SU-DHL-6 (cell line): ENCODE results near the gene ACYP1.

Experiments used
- H2AFZ ChIP-seq: fragments of 200-600 bp; sonication (generic); 2 replicates; pipeline ENCODE4 v1.6.1; 2014; ENCODE audit warnings: low read depth, mild to moderate bottlenecking, moderate library complexity, mixed read lengths, antibody characterized with exemption, low read length; ENCODE audit not compliant: severe bottlenecking
- H3F3A ChIP-seq: fragments of 200-600 bp; shearing (Covaris generic); 2 replicates; pipeline ENCODE4 v1.6.0; 2016; ENCODE audit warnings: antibody characterized with exemption, mild to moderate bottlenecking; ENCODE audit not compliant: insufficient read depth
- H3K27ac ChIP-seq: fragments of 200-600 bp; sonication (generic); 2 replicates; pipeline ENCODE4 v1.5.1; 2016; ENCODE audit warnings: low read depth, mild to moderate bottlenecking, low read length, moderate library complexity, mixed read lengths
- H3K27me3 ChIP-seq: fragments of 200-600 bp; sonication (generic), shearing (Covaris generic); 2 replicates; pipeline ENCODE4 v1.6.0; 2014; ENCODE audit warnings: mild to moderate bottlenecking, low read length
- H3K36me3 ChIP-seq: fragments of 200-600 bp; sonication (generic); 2 replicates; pipeline ENCODE4 v1.6.1; 2014; ENCODE audit warnings: mild to moderate bottlenecking, low read length, mixed read lengths
- H3K4me2 ChIP-seq: fragments of 300-600, 200-600 bp; shearing (Covaris generic), sonication (generic); 2 replicates; pipeline ENCODE4 v1.6.0; 2014; ENCODE audit warnings: low read length, low read depth, mild to moderate bottlenecking; ENCODE audit not compliant: poor library complexity, severe bottlenecking
- H3K4me3 ChIP-seq: fragments of 200-600 bp; sonication (generic); 2 replicates; pipeline ENCODE4 v1.5.1; 2014; ENCODE audit warnings: antibody characterized with exemption, low read length, mild to moderate bottlenecking, mixed read lengths; ENCODE audit not compliant: insufficient read depth, poor library complexity, severe bottlenecking
- H3K79me2 ChIP-seq: fragments of 200-600 bp; sonication (generic); 2 replicates; pipeline ENCODE4 v1.6.1; 2014; ENCODE audit warnings: mild to moderate bottlenecking, low read length, moderate library complexity; ENCODE audit not compliant: insufficient read depth
- H3K9ac ChIP-seq: fragments of 200-600 bp; sonication (generic); 2 replicates; pipeline ENCODE4 v1.7.0; 2014; ENCODE audit warnings: mild to moderate bottlenecking, low read length
- H3K9me2 ChIP-seq: fragments of 200-600 bp; sonication (generic); replicated peaks from 2 replicates; pipeline ENCODE4 v1.6.1; 2014; ENCODE audit warnings: low read length; ENCODE audit not compliant: insufficient read depth
- H3K9me3 ChIP-seq: fragments of 200-600 bp; sonication (generic); 2 replicates; pipeline ENCODE4 v1.6.1; 2014; ENCODE audit warnings: low read length, mixed read lengths; ENCODE audit not compliant: insufficient read depth
- H4K20me1 ChIP-seq: fragments of 200-600 bp; sonication (generic); 2 replicates; pipeline ENCODE4 v1.6.1; 2014; ENCODE audit warnings: low read depth, mild to moderate bottlenecking, antibody characterized with exemption, low read length, moderate library complexity, mixed read lengths
- CTCF ChIP-seq: fragments of 200-600 bp; sonication (generic); IDR thresholded peaks from one replicate; pipeline ENCODE4 v1.5.1; 2017; ENCODE audit warnings: antibody characterized with exemption, mild to moderate bottlenecking, low read length, moderate library complexity; ENCODE audit not compliant: insufficient read depth, poor library complexity, severe bottlenecking
- EZH2phosphoT487 ChIP-seq: fragments of 200-600 bp; sonication (generic), shearing (Covaris generic); conservative IDR thresholded peaks from 2 replicates; pipeline ENCODE4 v1.6.1; 2018; ENCODE audit warnings: mild to moderate bottlenecking, antibody characterized with exemption, low read length, moderate library complexity, mixed read lengths

Gene ACYP1

GRCh38 chr14:75101491-75101890 lies 37.7 kb upstream of the ACYP1 start:
- Histone ChIP-seq H4K20me1 (no peaks in the 10 kb centered on the region), H3F3A (no peaks in the 10 kb centered on the region), H2AFZ (no peak overlapping the region), H3K9me2 (no peaks in the 10 kb centered on the region), H3K27ac (no peak overlapping the region), H3K27me3 (no peaks in the 10 kb centered on the region), H3K79me2 (no peaks in the 10 kb centered on the region), H3K4me2 (no peak overlapping the region), H3K4me3 (no peak overlapping the region), H3K9ac (no peak overlapping the region), H3K9me3 (no peaks in the 10 kb centered on the region), H3K36me3 (peaks cover 15% of the 10 kb centered on the region)
- TF ChIP-seq CTCF = no peak
- TF ChIP-seq EZH2phosphoT487 = no peak

- Histone ChIP-seq H3K9me3 (no peaks in the 10 kb centered on the region), H2AFZ (no peak overlapping the region), H3K79me2 (no peaks in the 10 kb centered on the region), H3K27ac (no peak overlapping the region), H4K20me1 (no peaks in the 10 kb centered on the region), H3F3A (no peaks in the 10 kb centered on the region), H3K9me2 (no peaks in the 10 kb centered on the region), H3K4me3 (no peak overlapping the region), H3K36me3 (peaks cover 15% of the 10 kb centered on the region), H3K9ac (no peak overlapping the region), H3K4me2 (no peak overlapping the region), H3K27me3 (no peaks in the 10 kb centered on the region)
- TF ChIP-seq CTCF = no peak
- no peak for TF ChIP-seq EZH2phosphoT487
Measured at GRCh38 chr14:75098682-75099081, 34.9 kb upstream of the ACYP1 start.

GRCh38 chr14:75098212-75098611 lies 34.4 kb upstream of the ACYP1 start:
- H3K36me3 ChIP-seq = peaks cover 14% of the 10 kb centered on the region
- no peak overlapping the region for H3K9ac ChIP-seq
- H3K79me2 ChIP-seq = no peaks in the 10 kb centered on the region
- no peaks in the 10 kb centered on the region for H3F3A ChIP-seq
- H3K4me3 ChIP-seq = no peak overlapping the region
- no peaks in the 10 kb centered on the region for H3K9me2 ChIP-seq
- TF ChIP-seq CTCF (no peak), EZH2phosphoT487 (no peak)
- no peak overlapping the region for H2AFZ ChIP-seq
- no peak overlapping the region for H3K4me2 ChIP-seq
- H3K9me3 ChIP-seq = no peaks in the 10 kb centered on the region
- no peaks in the 10 kb centered on the region for H3K27me3 ChIP-seq
- H3K27ac ChIP-seq = no peak overlapping the region
- no peaks in the 10 kb centered on the region for H4K20me1 ChIP-seq

- no peak overlapping the region for H3K4me2 ChIP-seq
- H3K27ac ChIP-seq = no peak overlapping the region
- no peaks in the 10 kb centered on the region for H3F3A ChIP-seq
- H3K9me3 ChIP-seq = no peaks in the 10 kb centered on the region
- H3K9me2 ChIP-seq = no peaks in the 10 kb centered on the region
- H3K36me3 ChIP-seq = peaks cover 18% of the 10 kb centered on the region
- no peaks in the 10 kb centered on the region for H4K20me1 ChIP-seq
- no peak overlapping the region for H3K9ac ChIP-seq
- H3K79me2 ChIP-seq = no peaks in the 10 kb centered on the region
- TF ChIP-seq EZH2phosphoT487 = no peak
- TF ChIP-seq CTCF = no peak
- H3K4me3 ChIP-seq = no peak overlapping the region
- H3K27me3 ChIP-seq = no peaks in the 10 kb centered on the region
- H2AFZ ChIP-seq = no peak overlapping the region
Measured at GRCh38 chr14:75096959-75097358, 33.1 kb upstream of the ACYP1 start.
